BE2C (cell line): ENCODE measurements around the gene SLC5A5.

Experiments
- DNase-seq: peaks from one replicate; pipeline ENCODE4 v3.0.0-alpha.2; 2020
- H3K27me3 ChIP-seq: fragments of 250-450 bp; sonication (Bioruptor Pico); 2 replicates; pipeline ENCODE4 v1.5.1; 2020; ENCODE audit warnings: mild to moderate bottlenecking
- H3K36me3 ChIP-seq: fragments of 250-450 bp; sonication (Bioruptor Pico); 2 replicates; pipeline ENCODE4 v1.5.1; 2020; ENCODE audit warnings: mild to moderate bottlenecking
- H3K4me1 ChIP-seq: fragments of 250-450 bp; sonication (Bioruptor Pico); 2 replicates; pipeline ENCODE4 v1.5.1; 2020
- H3K4me3 ChIP-seq: 2 replicates; pipeline ENCODE4 v1.5.1; 2011; ENCODE audit warnings: low read depth, low read length
- H3K9me3 ChIP-seq: fragments of 250-450 bp; sonication (Bioruptor Pico); 2 replicates; pipeline ENCODE4 v1.5.1; 2020
- CTCF ChIP-seq: IDR thresholded peaks from 2 replicates; pipeline ENCODE4 v1.5.1; 2012; ENCODE audit warnings: mild to moderate bottlenecking, low read depth, low read length

SLC5A5 gene

GRCh38 chr19:17854061-17854460 lies 17.7 kb upstream of the SLC5A5 start:
- no peak for DNase-seq
- Histone ChIP-seq H3K27me3 (no peaks in the 10 kb centered on the region), H3K4me3 (no peak overlapping the region), H3K9me3 (no peaks in the 10 kb centered on the region), H3K36me3 (no peaks in the 10 kb centered on the region), H3K4me1 (no peaks in the 10 kb centered on the region)
- no peak for TF ChIP-seq CTCF

- peak; percentile 86 for DNase-seq
- H3K27me3 ChIP-seq: no peaks in the 10 kb centered on the region
- H3K9me3 ChIP-seq: no peaks in the 10 kb centered on the region
- no peak overlapping the region for H3K4me3 ChIP-seq
- TF ChIP-seq CTCF: peak; percentile 97
- H3K4me1 ChIP-seq: no peaks in the 10 kb centered on the region
- peaks cover 8% of the 10 kb centered on the region for H3K36me3 ChIP-seq
Observed at GRCh38 chr19:17855280-17856152, 16.2 kb upstream of the SLC5A5 start.

GRCh38 chr19:17859533-17860330 lies 12.0 kb upstream of the SLC5A5 start, which contains the start of gene RPL18A:
TSS of gene RPL18A (plus strand) at chr19:17859910. CDS start at chr19:17859957, 47 bp downstream.
- Histone ChIP-seq H3K4me1 (no peaks in the 10 kb centered on the region), H3K9me3 (no peaks in the 10 kb centered on the region), H3K36me3 (peaks cover 48% of the 10 kb centered on the region), H3K27me3 (no peaks in the 10 kb centered on the region), H3K4me3 (peak within 1 kb of the TSS; percentile 81)
- TF ChIP-seq CTCF: peak; percentile 87
- DNase-seq: peak; percentile 99

- Histone ChIP-seq H3K9me3 (no peaks in the 10 kb centered on the region), H3K4me1 (no peaks in the 10 kb centered on the region), H3K4me3 (peak overlapping the region; percentile 81), H3K36me3 (peaks cover 53% of the 10 kb centered on the region), H3K27me3 (no peaks in the 10 kb centered on the region)
- no peak for TF ChIP-seq CTCF
- DNase-seq: no peak
Observed at GRCh38 chr19:17860331-17860992, 11.3 kb upstream of the SLC5A5 start.

GRCh38 chr19:17860993-17861360 lies 10.8 kb upstream of the SLC5A5 start:
- no peak for TF ChIP-seq CTCF
- no peaks in the 10 kb centered on the region for H3K4me1 ChIP-seq
- peaks cover 53% of the 10 kb centered on the region for H3K36me3 ChIP-seq
- H3K4me3 ChIP-seq: peak overlapping the region; percentile 81
- H3K27me3 ChIP-seq: no peaks in the 10 kb centered on the region
- no peaks in the 10 kb centered on the region for H3K9me3 ChIP-seq
- DNase-seq: no peak
